Upper lobe of left lung (tissue), 4 donors: ENCODE results near the gene IMMP2L.

Experiments used
- EP300 ChIP-seq, 4 donors: sonication (generic); formaldehyde crosslinking; IDR thresholded peaks; one replicate each; pipeline ENCODE4 v1.5.1; 2017; ENCODE audit warnings: antibody characterized with exemption in 4 of 4, control low read depth in 2 of 4
- POLR2A ChIP-seq, 4 donors: fragments of 450-650 bp; IDR thresholded peaks; one replicate each; pipeline ENCODE4 v1.5.1; 2016 to 2017; ENCODE audit warnings: antibody characterized with exemption in 4 of 4, mild to moderate bottlenecking in 2 of 4
- TF ChIP-seq, protein P1 (sequence below), 6 experiments: fragments of 450-650 bp in 4 of 6; fragments of 200-600 bp in 2 of 6; sonication (generic) in 2 of 6; IDR thresholded peaks; one replicate each; pipeline ENCODE4 v1.5.1; 2016 to 2019; ENCODE audit warnings: antibody characterized with exemption in 6 of 6

- TF ChIP-seq, protein P1, sequence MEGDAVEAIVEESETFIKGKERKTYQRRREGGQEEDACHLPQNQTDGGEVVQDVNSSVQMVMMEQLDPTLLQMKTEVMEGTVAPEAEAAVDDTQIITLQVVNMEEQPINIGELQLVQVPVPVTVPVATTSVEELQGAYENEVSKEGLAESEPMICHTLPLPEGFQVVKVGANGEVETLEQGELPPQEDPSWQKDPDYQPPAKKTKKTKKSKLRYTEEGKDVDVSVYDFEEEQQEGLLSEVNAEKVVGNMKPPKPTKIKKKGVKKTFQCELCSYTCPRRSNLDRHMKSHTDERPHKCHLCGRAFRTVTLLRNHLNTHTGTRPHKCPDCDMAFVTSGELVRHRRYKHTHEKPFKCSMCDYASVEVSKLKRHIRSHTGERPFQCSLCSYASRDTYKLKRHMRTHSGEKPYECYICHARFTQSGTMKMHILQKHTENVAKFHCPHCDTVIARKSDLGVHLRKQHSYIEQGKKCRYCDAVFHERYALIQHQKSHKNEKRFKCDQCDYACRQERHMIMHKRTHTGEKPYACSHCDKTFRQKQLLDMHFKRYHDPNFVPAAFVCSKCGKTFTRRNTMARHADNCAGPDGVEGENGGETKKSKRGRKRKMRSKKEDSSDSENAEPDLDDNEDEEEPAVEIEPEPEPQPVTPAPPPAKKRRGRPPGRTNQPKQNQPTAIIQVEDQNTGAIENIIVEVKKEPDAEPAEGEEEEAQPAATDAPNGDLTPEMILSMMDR (IDR thresholded peaks at IDR 0.05): no peak
- TF ChIP-seq POLR2A (IDR thresholded peaks at IDR 0.05) (no peak), EP300 (IDR thresholded peaks at IDR 0.05) (no peak)
These were observed 193.8 kb downstream of the IMMP2L start for GRCh38 chr7:111368381-111369065.
